HCT116 (cell line): Measurements from ENCODE around the gene SIVA1. TPM values are rescaled to one million over a fixed set of nuclear protein-coding genes. Genes with fewer than 3 reads are reported as not detected.

Experiments used
- ATAC-seq: fragments of 200-7000 bp; cut with Tn5 transposase; 2 replicates; pipeline ENCODE4 v1.9.1; 2020; ENCODE audit warnings: mild to moderate bottlenecking, moderate library complexity
- BruUV-seq: library from RNA; stranded (reverse); fragments of 400-500 nt; replicated peaks from 2 replicates; lab custom pipeline; 2021; lab: Mats Ljungman, UMichigan
- CTCF ChIA-PET: fragments of 300-600 bp; sonication (Branson Sonifier 250); formaldehyde crosslinking; loops from one replicate; lab custom pipeline; 2021; ENCODE audit warnings: antibody characterized with exemption; lab: Charles Lee
- POLR2A ChIA-PET: fragments of 300-600, 350-600 bp; sonication (Branson Sonifier 250); formaldehyde crosslinking; loops from one replicate; lab custom pipeline; 2021; ENCODE audit warnings: antibody characterized with exemption; lab: Charles Lee
- RAD21 ChIA-PET, 2 experiments: fragments of 300-600 bp; sonication (Branson Sonifier 250); formaldehyde crosslinking; loops; one replicate each; lab custom pipeline; 2023; ENCODE audit warnings: low total read pairs in 2 of 2; ENCODE audit not compliant: uncharacterized antibody in 2 of 2, unreplicated experiment in 2 of 2, low non-redundant PET in 1 of 2; lab: Charles Lee
- DNase-seq: peaks from one replicate; pipeline ENCODE4 v3.0.0-alpha.2; 2010; ENCODE audit warnings: low read depth, low spot score
- H2AFZ ChIP-seq: fragments of 200-600 bp; shearing (Covaris generic), sonication (generic); 2 replicates; pipeline ENCODE4 v1.6.1; 2017; ENCODE audit warnings: low read depth, mixed run types, mixed read lengths, antibody characterized with exemption, low read length; ENCODE audit not compliant: poor library complexity, severe bottlenecking
- H3K27ac ChIP-seq: 2 replicates; pipeline ENCODE4 v1.5.1; 2012; ENCODE audit warnings: low read depth, low read length
- H3K27me3 ChIP-seq: fragments of 200-600 bp; sonication (generic); 2 replicates; pipeline ENCODE4 v1.6.1; 2016; ENCODE audit warnings: mixed run types, low read length, mixed read lengths; ENCODE audit not compliant: insufficient read depth
- H3K36me3 ChIP-seq, 2 experiments: fragments of 200-500 bp in 1 of 2; fragments of 200-600 bp in 1 of 2; sonication (Bioruptor generic) in 1 of 2; sonication (generic) in 1 of 2; 2 replicates each; pipeline versions ENCODE4 v1.5.1 to v1.6.1; 2014 to 2016; ENCODE audit warnings: low read length in 2 of 2, inconsistent platforms in 1 of 2, mixed read lengths in 1 of 2, mixed run types in 1 of 2; ENCODE audit not compliant: insufficient read depth in 2 of 2, control insufficient read depth in 1 of 2
- H3K4me1 ChIP-seq, 2 experiments: fragments of 200-600 bp in 1 of 2; sonication (generic) in 1 of 2; 2 replicates each; pipeline versions ENCODE4 v1.5.1 to v1.6.1; 2012 to 2017; ENCODE audit warnings: low read length in 2 of 2, inconsistent platforms in 1 of 2, mild to moderate bottlenecking in 1 of 2, mixed read lengths in 1 of 2, mixed run types in 1 of 2, moderate library complexity in 1 of 2; ENCODE audit not compliant: insufficient read depth in 2 of 2, control insufficient read depth in 1 of 2
- H3K4me2 ChIP-seq: fragments of 200-600 bp; sonication (generic); 2 replicates; pipeline ENCODE4 v1.6.1; 2017; ENCODE audit warnings: mixed run types, low read length, mixed read lengths
- H3K4me3 ChIP-seq, 2 experiments: fragments of 200-600 bp in 1 of 2; sonication (generic) in 1 of 2; replicated peaks in 1 of 2; 2 replicates each; pipeline ENCODE4 v1.5.1; 2011 to 2016; ENCODE audit warnings: low read length in 2 of 2, control low read depth in 1 of 2, low read depth in 1 of 2, mild to moderate bottlenecking in 1 of 2, mixed read lengths in 1 of 2, mixed run types in 1 of 2
- H3K79me2 ChIP-seq: fragments of 200-600 bp; sonication (generic); 2 replicates; pipeline ENCODE4 v1.6.1; 2017; ENCODE audit warnings: mild to moderate bottlenecking, mixed run types, low read length, moderate library complexity, mixed read lengths; ENCODE audit not compliant: insufficient read depth
- H3K9ac ChIP-seq: fragments of 200-600 bp; sonication (generic); 2 replicates; pipeline ENCODE4 v1.6.1; 2016; ENCODE audit warnings: low read length, mixed read lengths
- H3K9me2 ChIP-seq: fragments of 200-600 bp; sonication (generic), shearing (Covaris generic); 2 replicates; pipeline ENCODE4 v1.6.1; 2017; ENCODE audit warnings: mixed run types, mild to moderate bottlenecking, moderate library complexity; ENCODE audit not compliant: insufficient read depth
- H3K9me3 ChIP-seq, 2 experiments: fragments of 200-500 bp in 1 of 2; fragments of 200-600 bp in 1 of 2; sonication (Bioruptor generic) in 1 of 2; sonication (generic) in 1 of 2; 2 replicates each; pipeline ENCODE4 v1.6.1; 2014 to 2017; ENCODE audit warnings: low read length in 2 of 2, mixed read lengths in 2 of 2, inconsistent platforms in 1 of 2, low read depth in 1 of 2, mild to moderate bottlenecking in 1 of 2, mixed run types in 1 of 2, moderate library complexity in 1 of 2; ENCODE audit not compliant: control insufficient read depth in 1 of 2, insufficient read depth in 1 of 2
- H4K20me1 ChIP-seq: fragments of 200-600 bp; sonication (generic), shearing (Covaris generic); 2 replicates; pipeline ENCODE4 v1.6.1; 2017; ENCODE audit warnings: mixed run types, mild to moderate bottlenecking, moderate library complexity; ENCODE audit not compliant: insufficient read depth
- CBX3 ChIP-seq: IDR thresholded peaks from 2 replicates; pipeline ENCODE4 v1.6.1; 2012; ENCODE audit warnings: low read depth
- EZH2phosphoT487 ChIP-seq: fragments of 200-600 bp; IDR thresholded peaks from 2 replicates; pipeline ENCODE4 v1.6.1; 2018; ENCODE audit warnings: antibody characterized with exemption, borderline replicate concordance
- FOSL1 ChIP-seq: IDR thresholded peaks from 2 replicates; pipeline ENCODE4 v1.6.1; 2012; ENCODE audit warnings: low read depth
- JUND ChIP-seq: IDR thresholded peaks from 2 replicates; pipeline ENCODE4 v1.6.1; 2012
- RAD21 ChIP-seq: IDR thresholded peaks from 2 replicates; pipeline ENCODE4 v1.6.1; 2012; ENCODE audit warnings: low read depth, mild to moderate bottlenecking
- SIN3A ChIP-seq: IDR thresholded peaks from 2 replicates; pipeline ENCODE4 v1.6.1; 2012; ENCODE audit warnings: low read depth
- SP1 ChIP-seq: IDR thresholded peaks from 2 replicates; pipeline ENCODE4 v1.6.1; 2012; ENCODE audit warnings: low read depth
- YY1 ChIP-seq: IDR thresholded peaks from 2 replicates; pipeline ENCODE4 v1.6.1; 2011; ENCODE audit warnings: low read length, low read depth, moderate library complexity, mild to moderate bottlenecking; ENCODE audit not compliant: insufficient replicate concordance; ENCODE audit errors: extremely low read depth
- intact Hi-C: fragments of 100-400 bp; cut with micrococcal nuclease; formaldehyde crosslinking; loops from 2 replicates; pipeline ENCODE4 v1.10.0; 2022
- total RNA-seq: library from RNA; stranded (reverse); gene quantifications from one replicate; pipeline ENCODE4 v1.2.1, GENCODE V29; 2021; ENCODE audit not compliant: unreplicated experiment
- TF ChIP-seq, protein P1 (sequence below): IDR thresholded peaks from 2 replicates; pipeline ENCODE4 v1.6.1; 2011; ENCODE audit warnings: mild to moderate bottlenecking, low read length, moderate library complexity; ENCODE audit not compliant: insufficient replicate concordance; ENCODE audit errors: extremely low read depth

Gene SIVA1
- total RNA-seq, 1 experiment from 2014 or later: 141 TPM

DNA sequence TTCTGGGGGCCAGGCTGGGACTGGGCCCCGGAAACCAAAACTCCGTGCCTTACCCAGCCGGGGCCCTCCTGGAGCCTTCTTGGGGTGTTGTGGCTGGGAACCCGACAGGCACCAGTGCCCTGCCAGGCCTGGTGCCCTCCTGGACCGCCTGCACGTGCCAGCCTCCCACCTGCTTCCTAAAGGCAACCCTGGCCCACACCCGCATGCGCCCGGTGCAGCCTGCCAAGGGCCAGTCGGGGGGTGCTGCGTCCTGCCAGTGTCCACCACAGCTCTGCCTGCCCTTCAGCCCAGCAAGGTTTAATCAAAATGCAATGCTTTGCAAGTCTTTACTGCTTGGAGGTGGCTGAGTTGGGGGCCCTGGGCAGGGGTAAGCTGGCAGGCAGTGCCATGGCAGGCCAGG lies 34.1 kb upstream of the SIVA1 start (continued):
- TF ChIP-seq, protein P1, sequence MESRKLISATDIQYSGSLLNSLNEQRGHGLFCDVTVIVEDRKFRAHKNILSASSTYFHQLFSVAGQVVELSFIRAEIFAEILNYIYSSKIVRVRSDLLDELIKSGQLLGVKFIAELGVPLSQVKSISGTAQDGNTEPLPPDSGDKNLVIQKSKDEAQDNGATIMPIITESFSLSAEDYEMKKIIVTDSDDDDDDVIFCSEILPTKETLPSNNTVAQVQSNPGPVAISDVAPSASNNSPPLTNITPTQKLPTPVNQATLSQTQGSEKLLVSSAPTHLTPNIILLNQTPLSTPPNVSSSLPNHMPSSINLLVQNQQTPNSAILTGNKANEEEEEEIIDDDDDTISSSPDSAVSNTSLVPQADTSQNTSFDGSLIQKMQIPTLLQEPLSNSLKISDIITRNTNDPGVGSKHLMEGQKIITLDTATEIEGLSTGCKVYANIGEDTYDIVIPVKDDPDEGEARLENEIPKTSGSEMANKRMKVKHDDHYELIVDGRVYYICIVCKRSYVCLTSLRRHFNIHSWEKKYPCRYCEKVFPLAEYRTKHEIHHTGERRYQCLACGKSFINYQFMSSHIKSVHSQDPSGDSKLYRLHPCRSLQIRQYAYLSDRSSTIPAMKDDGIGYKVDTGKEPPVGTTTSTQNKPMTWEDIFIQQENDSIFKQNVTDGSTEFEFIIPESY: no peak
- TF ChIP-seq CBX3 (no peak), SIN3A (no peak)

DNA sequence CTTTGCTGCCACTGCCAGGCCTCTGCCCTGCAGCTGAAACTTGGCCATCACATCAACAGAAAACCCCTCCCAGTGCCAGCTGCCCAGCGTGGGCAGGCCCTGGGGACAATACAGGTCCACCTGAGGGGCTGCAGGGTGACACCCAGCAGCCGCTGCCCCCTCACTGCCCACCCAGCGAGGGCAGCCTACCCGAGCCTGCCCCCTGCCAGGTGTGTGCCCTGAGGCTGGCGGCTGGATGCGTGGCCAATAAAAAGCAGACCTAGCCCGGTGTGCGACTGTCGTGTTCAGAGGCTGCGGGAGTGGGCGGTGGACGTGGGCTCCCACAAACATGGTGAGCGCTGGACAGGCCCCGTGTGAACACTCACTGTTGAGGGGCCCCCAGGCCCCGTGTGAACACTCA lies 33.6 kb upstream of the SIVA1 start:
- peaks cover 0 to 18% of the 10 kb centered on the region in 2 experiments; a peak in 3 of 4 replicates for H3K36me3 ChIP-seq
- no peak overlapping the region for H2AFZ ChIP-seq
- no peaks in the 10 kb centered on the region for H3K9me2 ChIP-seq
- H3K27ac ChIP-seq: no peak overlapping the region; the same call in 1 of the 2 replicates
- H3K9ac ChIP-seq: no peak overlapping the region
- POLR2A ChIA-PET: no interaction called here
- H3K9me3 ChIP-seq: no peaks in the 10 kb centered on the region
- no peak for ATAC-seq
- no peak overlapping the region for H3K4me2 ChIP-seq
- H3K4me1 ChIP-seq: peaks cover 6 to 13% of the 10 kb centered on the region in 2 experiments; a peak in 3 of 4 replicates
- intact Hi-C loops: no loop called here
- H4K20me1 ChIP-seq: no peaks in the 10 kb centered on the region
- no TSS peak for BruUV-seq
- no peaks in the 10 kb centered on the region for H3K27me3 ChIP-seq
- no peak for DNase-seq
- TF ChIP-seq CBX3 (no peak), SP1 (no peak), YY1 (no peak), JUND (no peak), EZH2phosphoT487 (no peak), RAD21 (no peak), FOSL1 (no peak)
- RAD21 ChIA-PET: no interaction called here
- CTCF ChIA-PET: no interaction called here
- H3K4me3 ChIP-seq: no peak overlapping the region
- no peaks in the 10 kb centered on the region for H3K79me2 ChIP-seq
